ENCODE data around the gene CHST13. TPM values are rescaled to one million over a fixed set of nuclear protein-coding genes. Genes with fewer than 3 reads are reported as not detected.

The CHST13 gene
- total RNA-seq, 1 experiment from 2014 or later: 0.52 TPM

- Histone ChIP-seq H3K27ac (no peak overlapping the region), H3K9me2 (ENCODE audit: insufficient read depth) (no peaks in the 10 kb centered on the region), H3K4me1 (replicated peaks; ENCODE audit: insufficient read depth) (no peaks in the 10 kb centered on the region), H3F3A (ENCODE audit: insufficient read depth, low read depth) (no peaks in the 10 kb centered on the region), H2AFZ (no peak overlapping the region), H3K9me3 (ENCODE audit: insufficient read depth, low read depth) (no peaks in the 10 kb centered on the region), H4K20me1 (ENCODE audit: insufficient read depth) (no peaks in the 10 kb centered on the region; the same call in 1 of the 2 replicates), H3K4me2 (no peak overlapping the region), H3K79me2 (ENCODE audit: low read depth) (no peaks in the 10 kb centered on the region), H3K27me3 (ENCODE audit: insufficient read depth, low read depth) (peaks cover 46% of the 10 kb centered on the region), H3K36me3 (ENCODE audit: low read depth) (no peaks in the 10 kb centered on the region), H3K4me3 (no peak overlapping the region)
- intact Hi-C loops (cut with micrococcal nuclease; ENCODE audit: unreplicated experiment): no loop called here
- BruUV-seq (replicated peaks): no TSS peak
- TF ChIP-seq EZH2 (IDR thresholded peaks at IDR 0.05; ENCODE audit: low read depth): no peak
- no peak for TF ChIP-seq CTCF (conservative IDR thresholded peaks at IDR 0.05)
- DNase-seq: no peak
- ChIA-PET POLR2A (ENCODE audit: unreplicated experiment) (no interaction called here), CTCF (no interaction called here)
Observed at GRCh38 chr3:126546013-126546412, 22.1 kb downstream of the CHST13 start.

GRCh38 chr3:126546549-126547239, 22.7 kb downstream of the CHST13 start:
- Histone ChIP-seq H3K79me2 (ENCODE audit: low read depth) (no peaks in the 10 kb centered on the region), H4K20me1 (ENCODE audit: insufficient read depth) (no peaks in the 10 kb centered on the region; the same call in 1 of the 2 replicates), H3K4me2 (no peak overlapping the region), H3K9me3 (ENCODE audit: insufficient read depth, low read depth) (no peaks in the 10 kb centered on the region), H3F3A (ENCODE audit: insufficient read depth, low read depth) (no peaks in the 10 kb centered on the region), H2AFZ (no peak overlapping the region), H3K4me1 (replicated peaks; ENCODE audit: insufficient read depth) (no peaks in the 10 kb centered on the region), H3K27ac (no peak overlapping the region), H3K9me2 (ENCODE audit: insufficient read depth) (no peaks in the 10 kb centered on the region), H3K4me3 (no peak overlapping the region), H3K36me3 (ENCODE audit: low read depth) (no peaks in the 10 kb centered on the region), H3K27me3 (ENCODE audit: insufficient read depth, low read depth) (peaks cover 52% of the 10 kb centered on the region)
- TF ChIP-seq CTCF (conservative IDR thresholded peaks at IDR 0.05) (no peak), EZH2 (IDR thresholded peaks at IDR 0.05; ENCODE audit: low read depth) (no peak)
- POLR2A ChIA-PET (ENCODE audit: unreplicated experiment): interaction anchor here (0.7 kb wide), 1 partner anchor 849 kb away, joined by 4 read pairs; no protein-coding TSS in a partner anchor
- CTCF ChIA-PET: no interaction called here
- intact Hi-C loops (cut with micrococcal nuclease; ENCODE audit: unreplicated experiment): no loop called here
- DNase-seq: no peak
- BruUV-seq (replicated peaks): no TSS peak

GRCh38 chr3:126547721-126548120, 23.8 kb downstream of the CHST13 start:
- Histone ChIP-seq H3K9me2 (ENCODE audit: insufficient read depth) (no peaks in the 10 kb centered on the region), H3K27me3 (ENCODE audit: insufficient read depth, low read depth) (peaks cover 62% of the 10 kb centered on the region), H3F3A (ENCODE audit: insufficient read depth, low read depth) (no peaks in the 10 kb centered on the region), H3K4me1 (replicated peaks; ENCODE audit: insufficient read depth) (no peaks in the 10 kb centered on the region), H3K4me2 (no peak overlapping the region), H4K20me1 (ENCODE audit: insufficient read depth) (no peaks in the 10 kb centered on the region; the same call in 1 of the 2 replicates), H3K79me2 (ENCODE audit: low read depth) (no peaks in the 10 kb centered on the region), H3K9me3 (ENCODE audit: insufficient read depth, low read depth) (no peaks in the 10 kb centered on the region), H3K36me3 (ENCODE audit: low read depth) (no peaks in the 10 kb centered on the region), H3K4me3 (no peak overlapping the region), H2AFZ (no peak overlapping the region), H3K27ac (no peak overlapping the region)
- intact Hi-C loops (cut with micrococcal nuclease; ENCODE audit: unreplicated experiment): no loop called here
- ChIA-PET CTCF (no interaction called here), POLR2A (ENCODE audit: unreplicated experiment) (no interaction called here)
- no peak for TF ChIP-seq CTCF (conservative IDR thresholded peaks at IDR 0.05)
- no peak for DNase-seq
- no TSS peak for BruUV-seq (replicated peaks)

All from PC-9 (cell line).